IMR-90 (cell line): ENCODE results near the gene C6orf47. TPM values are rescaled to one million over a fixed set of nuclear protein-coding genes. Genes with fewer than 3 reads are reported as not detected.
A peak's percentile ranks its signal among the peaks of the same experiment; 100 is the strongest.

Source experiments
- ATAC-seq: fragments of 200-7000 bp; cut with Tn5 transposase; 2 replicates; pipeline ENCODE4 v1.9.1; 2020; ENCODE audit warnings: low read depth, mild to moderate bottlenecking, moderate library complexity
- BruUV-seq: library from RNA; stranded (reverse); fragments of 400-500 nt; replicated peaks from 2 replicates; lab custom pipeline; 2021; lab: Mats Ljungman, UMichigan
- CTCF ChIA-PET: fragments of 300-600 bp; formaldehyde crosslinking; extraction: SDS; loops from one replicate; lab custom pipeline; 2021; ENCODE audit warnings: antibody characterized with exemption; lab: Yijun Ruan, JAX
- POLR2A ChIA-PET: fragments of 300-600 bp; sonication (Branson Sonifier 250); formaldehyde crosslinking; loops from one replicate; lab custom pipeline; 2022; ENCODE audit warnings: antibody characterized with exemption; ENCODE audit not compliant: unreplicated experiment; lab: Charles Lee
- DNase-seq: peaks from one replicate; pipeline ENCODE4 v3.0.0; 2013
- H2AFZ ChIP-seq: replicated peaks from 2 replicates; pipeline ENCODE3; 2013; ENCODE audit warnings: low read length, mild to moderate bottlenecking; ENCODE audit not compliant: poor library complexity
- H2AK5ac ChIP-seq: 2 replicates; pipeline ENCODE4 v1.6.1; 2013; ENCODE audit warnings: low read depth, low read length, inconsistent platforms
- H2AK9ac ChIP-seq: replicated peaks from 2 replicates; pipeline ENCODE3; 2013; ENCODE audit warnings: mild to moderate bottlenecking, low read depth, low read length, moderate library complexity; ENCODE audit not compliant: poor library complexity
- H2BK120ac ChIP-seq: 2 replicates; pipeline ENCODE4 v1.6.1; 2013; ENCODE audit warnings: low read depth, low read length, inconsistent platforms
- H2BK15ac ChIP-seq: 3 replicates; pipeline ENCODE4 v1.6.1; 2013; ENCODE audit warnings: low read depth, low read length, inconsistent platforms
- H2BK20ac ChIP-seq: 2 replicates; pipeline ENCODE4 v1.6.1; 2013; ENCODE audit warnings: low read depth, mild to moderate bottlenecking, inconsistent platforms, low read length, moderate library complexity
- H2BK5ac ChIP-seq: 2 replicates; pipeline ENCODE4 v1.6.1; 2013; ENCODE audit warnings: mild to moderate bottlenecking, low read depth, low read length, inconsistent platforms; ENCODE audit not compliant: poor library complexity, severe bottlenecking
- H3K14ac ChIP-seq: replicated peaks from 2 replicates; pipeline ENCODE4 v1.6.1; 2013; ENCODE audit warnings: low read depth, low read length, inconsistent platforms
- H3K18ac ChIP-seq: 2 replicates; pipeline ENCODE4 v1.6.1; 2013; ENCODE audit warnings: low read depth, low read length, control low read depth
- H3K23ac ChIP-seq: 2 replicates; pipeline ENCODE4 v1.6.1; 2013; ENCODE audit warnings: low read depth, low read length, inconsistent platforms
- H3K27ac ChIP-seq: 2 replicates; pipeline ENCODE4 v1.5.1; 2013; ENCODE audit warnings: mild to moderate bottlenecking, control low read depth, low read length; ENCODE audit not compliant: insufficient read depth
- H3K27me3 ChIP-seq: 2 replicates; pipeline ENCODE4 v1.6.1; 2013; ENCODE audit warnings: low read length; ENCODE audit not compliant: control insufficient read depth, insufficient read depth
- H3K36me3 ChIP-seq: 2 replicates; pipeline ENCODE4 v1.6.1; 2013; ENCODE audit warnings: low read length, mixed read lengths; ENCODE audit not compliant: control insufficient read depth, insufficient read depth
- H3K4ac ChIP-seq: 2 replicates; pipeline ENCODE4 v1.6.1; 2013; ENCODE audit warnings: low read depth, low read length, inconsistent platforms
- H3K4me1 ChIP-seq: 2 replicates; pipeline ENCODE4 v1.6.1; 2013; ENCODE audit warnings: low read length, mixed read lengths; ENCODE audit not compliant: control insufficient read depth, insufficient read depth
- H3K4me2 ChIP-seq: 2 replicates; pipeline ENCODE4 v1.6.1; 2013; ENCODE audit warnings: low read depth, mild to moderate bottlenecking, control low read depth, low read length, moderate library complexity
- H3K4me3 ChIP-seq: 2 replicates; pipeline ENCODE4 v1.5.1; 2013; ENCODE audit warnings: low read depth, mild to moderate bottlenecking, control low read depth, low read length, moderate library complexity; ENCODE audit not compliant: insufficient read depth
- H3K56ac ChIP-seq: 2 replicates; pipeline ENCODE4 v1.6.1; 2013; ENCODE audit warnings: low read length, inconsistent platforms; ENCODE audit not compliant: insufficient read depth; ENCODE audit errors: extremely low read depth
- H3K79me1 ChIP-seq, 2 experiments: 2 replicates each; pipeline ENCODE4 v1.6.1; 2013; ENCODE audit warnings: low read length in 2 of 2, inconsistent platforms in 1 of 2, low read depth in 1 of 2
- H3K9ac ChIP-seq: 2 replicates; pipeline ENCODE4 v1.6.1; 2013; ENCODE audit warnings: low read depth, low read length, control low read depth
- H3K9me1 ChIP-seq: 2 replicates; pipeline ENCODE4 v1.6.1; 2013; ENCODE audit warnings: low read length, inconsistent platforms; ENCODE audit not compliant: insufficient read depth
- H3K9me3 ChIP-seq: 2 replicates; pipeline ENCODE4 v1.6.1; 2013; ENCODE audit warnings: low read length; ENCODE audit not compliant: control insufficient read depth, insufficient read depth
- H4K20me1 ChIP-seq: 2 replicates; pipeline ENCODE4 v1.6.1; 2013; ENCODE audit warnings: low read length, inconsistent platforms; ENCODE audit not compliant: insufficient read depth
- H4K5ac ChIP-seq: 2 replicates; pipeline ENCODE4 v1.6.1; 2013; ENCODE audit warnings: mild to moderate bottlenecking, low read depth, low read length, control low read depth
- H4K8ac ChIP-seq, 2 experiments: 2 replicates each; pipeline ENCODE4 v1.6.1; 2013; ENCODE audit warnings: low read depth in 2 of 2, low read length in 2 of 2, control low read depth in 1 of 2, inconsistent platforms in 1 of 2
- H4K91ac ChIP-seq: 2 replicates; pipeline ENCODE4 v1.6.1; 2013; ENCODE audit warnings: low read depth, low read length, inconsistent platforms; ENCODE audit not compliant: insufficient read depth
- BHLHE40 ChIP-seq: fragments of 150-350 bp; IDR thresholded peaks from 2 replicates; pipeline ENCODE4 v1.6.1; 2016; ENCODE audit warnings: mild to moderate bottlenecking, low read depth, low read length
- CHD1 ChIP-seq: IDR thresholded peaks from 2 replicates; pipeline ENCODE4 v1.6.1; 2012; ENCODE audit warnings: low read depth, low read length, improper control_type of control experiment
- CTCF ChIP-seq: conservative IDR thresholded peaks from 2 replicates; pipeline ENCODE4 v1.5.1; 2012; ENCODE audit warnings: mild to moderate bottlenecking, low read depth, low read length, improper control_type of control experiment
- FOS ChIP-seq: fragments of 150-350 bp; IDR thresholded peaks from 2 replicates; pipeline ENCODE4 v1.6.1; 2016; ENCODE audit warnings: low read depth, low read length
- MAFK ChIP-seq: IDR thresholded peaks from 2 replicates; pipeline ENCODE4 v1.6.1; 2012; ENCODE audit warnings: low read depth, low read length, improper control_type of control experiment
- MAZ ChIP-seq: IDR thresholded peaks from 2 replicates; pipeline ENCODE4 v1.6.1; 2012; ENCODE audit warnings: low read depth, mild to moderate bottlenecking, low read length, improper control_type of control experiment, moderate library complexity, borderline replicate concordance
- MXI1 ChIP-seq: IDR thresholded peaks from 2 replicates; pipeline ENCODE4 v1.6.1; 2012; ENCODE audit warnings: low read depth, mild to moderate bottlenecking, low read length, moderate library complexity, borderline replicate concordance
- POLR2A ChIP-seq: IDR thresholded peaks from 2 replicates; pipeline ENCODE4 v1.6.1; 2012; ENCODE audit warnings: mild to moderate bottlenecking, low read depth, low read length
- RAD21 ChIP-seq: IDR thresholded peaks from 2 replicates; pipeline ENCODE4 v1.6.1; 2012; ENCODE audit warnings: low read length, improper control_type of control experiment
- RCOR1 ChIP-seq: IDR thresholded peaks from 2 replicates; pipeline ENCODE4 v1.6.1; 2012; ENCODE audit warnings: mild to moderate bottlenecking, low read length, improper control_type of control experiment; ENCODE audit not compliant: insufficient replicate concordance
- RFX5 ChIP-seq: IDR thresholded peaks from 2 replicates; pipeline ENCODE4 v1.8.0; 2012; ENCODE audit warnings: low read depth, mild to moderate bottlenecking, low read length, moderate library complexity
- SMC3 ChIP-seq: fragments of 150-350 bp; IDR thresholded peaks from 2 replicates; pipeline ENCODE4 v1.6.1; 2016; ENCODE audit warnings: low read depth, mild to moderate bottlenecking, antibody characterized with exemption, low read length, moderate library complexity
- USF2 ChIP-seq: fragments of 150-350 bp; IDR thresholded peaks from 2 replicates; pipeline ENCODE4 v1.6.1; 2017; ENCODE audit warnings: mild to moderate bottlenecking, antibody characterized with exemption, low read length, low read depth
- WGBS, 2 experiments: methylation state at CpG; one replicate each; pipeline versions ENCODE4 v1.1.5 to v1.1.7; 2013; ENCODE audit warnings: missing lambda C conversion rate in 2 of 2; ENCODE audit not compliant: insufficient read length in 1 of 2; ENCODE audit errors: extremely low coverage in 2 of 2; 5-methylcytosine and 5-hydroxymethylcytosine counted together
- dilution Hi-C: fragments of 300-500 bp; cut with HindIII; formaldehyde crosslinking; loops from one replicate; pipeline ENCODE4 v1.14.3; 2018; ENCODE audit warnings: low sequenced_read_pairs; ENCODE audit not compliant: unreplicated experiment
- in situ Hi-C: fragments of 300-500 bp; cut with MboI; formaldehyde crosslinking; loops from 3 replicates; pipeline ENCODE4 v1.14.3; 2019; ENCODE audit warnings: low sequenced_read_pairs, inconsistent platforms, mixed read lengths
- intact Hi-C: fragments of 100-400 bp; cut with micrococcal nuclease; formaldehyde crosslinking; loops from 2 replicates; pipeline ENCODE4 v1.10.0; 2022
- polyA plus RNA-seq, 3 experiments: library from polyadenylated mRNA; depleted of rRNA; stranded (reverse); fragments of >200 nt; gene quantifications; 2 replicates each; pipeline ENCODE4 v1.2.3, GENCODE V29; 2012; ENCODE audit warnings: low replicate concordance in 1 of 3
- total RNA-seq: library from RNA; depleted of rRNA; stranded (reverse); fragments of >200 nt; gene quantifications from 2 replicates; pipeline ENCODE4 v1.2.3, GENCODE V29; 2012
- TF ChIP-seq, protein P1 (sequence below): fragments of 150-350 bp; IDR thresholded peaks from 2 replicates; pipeline ENCODE4 v1.6.1; 2016; ENCODE audit warnings: low read depth, mild to moderate bottlenecking, low read length, moderate library complexity, borderline replicate concordance

The C6orf47 gene
- total and polyA plus RNA-seq, 2 of the 4 experiments (the other 2 are of a cell fraction): 8.9 to 14.2 TPM

GRCh38 chr6:31657406-31658157 is 3.0 kb downstream of the C6orf47 start:
- no peaks in the 10 kb centered on the region for H3K27me3 ChIP-seq
- no peak overlapping the region for H3K4me3 ChIP-seq
- ChIA-PET CTCF (no interaction called here), POLR2A (no interaction called here)
- H3K9me3 ChIP-seq: no peaks in the 10 kb centered on the region
- peaks cover 21 to 73% of the 10 kb centered on the region in 2 experiments; a peak in 3 of 4 replicates for H3K79me1 ChIP-seq
- H4K91ac ChIP-seq: no peak overlapping the region
- TF ChIP-seq, protein P1, sequence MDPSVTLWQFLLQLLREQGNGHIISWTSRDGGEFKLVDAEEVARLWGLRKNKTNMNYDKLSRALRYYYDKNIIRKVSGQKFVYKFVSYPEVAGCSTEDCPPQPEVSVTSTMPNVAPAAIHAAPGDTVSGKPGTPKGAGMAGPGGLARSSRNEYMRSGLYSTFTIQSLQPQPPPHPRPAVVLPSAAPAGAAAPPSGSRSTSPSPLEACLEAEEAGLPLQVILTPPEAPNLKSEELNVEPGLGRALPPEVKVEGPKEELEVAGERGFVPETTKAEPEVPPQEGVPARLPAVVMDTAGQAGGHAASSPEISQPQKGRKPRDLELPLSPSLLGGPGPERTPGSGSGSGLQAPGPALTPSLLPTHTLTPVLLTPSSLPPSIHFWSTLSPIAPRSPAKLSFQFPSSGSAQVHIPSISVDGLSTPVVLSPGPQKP: no peak
- TF ChIP-seq MAFK: no peak
- TF ChIP-seq POLR2A: no peak
- no peak for TF ChIP-seq RCOR1
- no peak for TF ChIP-seq FOS
- no peak for TF ChIP-seq MAZ
- no peak for TF ChIP-seq BHLHE40
- no peak for TF ChIP-seq RAD21
- TF ChIP-seq CTCF: no peak
- no peak for TF ChIP-seq RFX5
- TF ChIP-seq MXI1: no peak
- no peak for TF ChIP-seq USF2
- TF ChIP-seq CHD1: no peak
- no peak for TF ChIP-seq SMC3
- WGBS, 2 experiments: no CpG with 5 or more reads among the region's 6 CpGs
- no peak overlapping the region for H2BK15ac ChIP-seq
- H3K27ac ChIP-seq: no peak overlapping the region
- no peak overlapping the region for H3K9ac ChIP-seq
- H3K23ac ChIP-seq: peak overlapping the region; percentile 63; the same call in 1 of the 2 replicates
- H3K4me1 ChIP-seq: peaks cover 14% of the 10 kb centered on the region
- H2BK5ac ChIP-seq: no peak overlapping the region
- in situ Hi-C loops: no loop called here
- intact Hi-C loops: no loop called here
- H3K56ac ChIP-seq: no peak overlapping the region
- no peak overlapping the region for H4K5ac ChIP-seq
- H3K4ac ChIP-seq: no peak overlapping the region
- DNase-seq (no peak), ATAC-seq (no peak)
- no peak overlapping the region for H2AFZ ChIP-seq
- H3K14ac ChIP-seq: no peak overlapping the region
- peaks cover 15% of the 10 kb centered on the region for H3K36me3 ChIP-seq
- H2AK5ac ChIP-seq: no peak overlapping the region
- no peak overlapping the region for H2BK20ac ChIP-seq
- H4K20me1 ChIP-seq: peaks cover 17% of the 10 kb centered on the region
- no peak overlapping the region for H2BK120ac ChIP-seq
- no peak overlapping the region for H2AK9ac ChIP-seq
- no peak overlapping the region for H4K8ac ChIP-seq
- peaks cover 17% of the 10 kb centered on the region; the same call in 1 of the 2 replicates for H3K9me1 ChIP-seq
- no TSS peak for BruUV-seq
- no peak overlapping the region for H3K18ac ChIP-seq
- no peak overlapping the region for H3K4me2 ChIP-seq
- dilution Hi-C loops: no loop called here
